Neural crest cell (in vitro differentiated cells): ENCODE measurements around the gene ABAT. TPM values are rescaled to one million over a fixed set of nuclear protein-coding genes. Genes with fewer than 3 reads are reported as not detected.
A peak's percentile ranks its signal among the peaks of the same experiment; 100 is the strongest.

Experiments
- DNase-seq: peaks from one replicate; pipeline ENCODE4 v3.0.0; 2021; ENCODE audit warnings: low read depth, mixed read lengths, low spot score
- H3K27ac Mint-ChIP-seq: one replicate; pipeline ENCODE4 v1.8.0; 2021; ENCODE audit warnings: mild to moderate bottlenecking, mixed read lengths; ENCODE audit not compliant: unreplicated experiment
- H3K27me3 Mint-ChIP-seq: 2 replicates; pipeline ENCODE4 v1.8.0; 2021; ENCODE audit warnings: low read depth, mild to moderate bottlenecking, mixed read lengths
- H3K36me3 Mint-ChIP-seq: 2 replicates; pipeline ENCODE4 v1.8.0; 2021; ENCODE audit warnings: low read depth, mild to moderate bottlenecking, mixed read lengths
- H3K4me1 Mint-ChIP-seq: 2 replicates; pipeline ENCODE4 v1.8.0; 2021; ENCODE audit warnings: mixed read lengths
- H3K4me3 Mint-ChIP-seq: one replicate; pipeline ENCODE4 v1.8.0; 2021; ENCODE audit warnings: mild to moderate bottlenecking, mixed read lengths
- H3K9me3 Mint-ChIP-seq: 2 replicates; pipeline ENCODE4 v1.8.0; 2021; ENCODE audit warnings: mixed read lengths
- total RNA-seq: library from RNA; stranded (reverse); gene quantifications from 2 replicates; pipeline ENCODE4 v1.2.1, GENCODE V29; 2021
- TF ChIP-seq, protein P1 (sequence below): fragments of 200-600 bp; sonication (generic); conservative IDR thresholded peaks from 2 replicates; pipeline ENCODE4 v1.5.0; 2021; ENCODE audit warnings: antibody characterized with exemption, mild to moderate bottlenecking

The ABAT gene
- total RNA-seq, 1 donor from 2014 or later = 35.2 TPM

DNA sequence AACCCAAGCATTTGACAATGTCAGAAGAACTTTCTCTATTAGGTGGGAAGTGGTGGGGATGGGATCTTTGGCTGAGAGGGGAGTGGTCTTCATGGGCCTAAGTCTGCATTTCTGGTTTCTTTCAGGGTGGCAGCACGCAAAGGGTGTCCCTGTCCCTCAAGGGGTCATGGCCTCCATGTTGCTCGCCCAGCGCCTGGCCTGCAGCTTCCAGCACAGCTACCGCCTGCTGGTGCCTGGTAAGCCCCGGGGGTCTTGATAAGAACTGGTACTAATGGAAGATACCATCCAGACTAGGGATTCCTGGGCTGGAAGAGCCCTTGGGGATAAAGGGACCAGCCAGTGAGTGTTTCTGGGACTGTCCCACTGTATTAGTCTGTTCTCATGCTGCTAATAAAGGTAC is 61.2 kb downstream of the ABAT start:
- DNase-seq = no peak
- TF ChIP-seq, protein P1, sequence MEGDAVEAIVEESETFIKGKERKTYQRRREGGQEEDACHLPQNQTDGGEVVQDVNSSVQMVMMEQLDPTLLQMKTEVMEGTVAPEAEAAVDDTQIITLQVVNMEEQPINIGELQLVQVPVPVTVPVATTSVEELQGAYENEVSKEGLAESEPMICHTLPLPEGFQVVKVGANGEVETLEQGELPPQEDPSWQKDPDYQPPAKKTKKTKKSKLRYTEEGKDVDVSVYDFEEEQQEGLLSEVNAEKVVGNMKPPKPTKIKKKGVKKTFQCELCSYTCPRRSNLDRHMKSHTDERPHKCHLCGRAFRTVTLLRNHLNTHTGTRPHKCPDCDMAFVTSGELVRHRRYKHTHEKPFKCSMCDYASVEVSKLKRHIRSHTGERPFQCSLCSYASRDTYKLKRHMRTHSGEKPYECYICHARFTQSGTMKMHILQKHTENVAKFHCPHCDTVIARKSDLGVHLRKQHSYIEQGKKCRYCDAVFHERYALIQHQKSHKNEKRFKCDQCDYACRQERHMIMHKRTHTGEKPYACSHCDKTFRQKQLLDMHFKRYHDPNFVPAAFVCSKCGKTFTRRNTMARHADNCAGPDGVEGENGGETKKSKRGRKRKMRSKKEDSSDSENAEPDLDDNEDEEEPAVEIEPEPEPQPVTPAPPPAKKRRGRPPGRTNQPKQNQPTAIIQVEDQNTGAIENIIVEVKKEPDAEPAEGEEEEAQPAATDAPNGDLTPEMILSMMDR = no peak
- no peaks in the 10 kb centered on the region for H3K27me3 Mint-ChIP-seq
- no peak overlapping the region for H3K4me3 Mint-ChIP-seq
- H3K9me3 Mint-ChIP-seq = peaks cover 3% of the 10 kb centered on the region
- no peak overlapping the region for H3K27ac Mint-ChIP-seq
- H3K4me1 Mint-ChIP-seq = peaks cover 8% of the 10 kb centered on the region
- peaks cover 25% of the 10 kb centered on the region for H3K36me3 Mint-ChIP-seq

DNA sequence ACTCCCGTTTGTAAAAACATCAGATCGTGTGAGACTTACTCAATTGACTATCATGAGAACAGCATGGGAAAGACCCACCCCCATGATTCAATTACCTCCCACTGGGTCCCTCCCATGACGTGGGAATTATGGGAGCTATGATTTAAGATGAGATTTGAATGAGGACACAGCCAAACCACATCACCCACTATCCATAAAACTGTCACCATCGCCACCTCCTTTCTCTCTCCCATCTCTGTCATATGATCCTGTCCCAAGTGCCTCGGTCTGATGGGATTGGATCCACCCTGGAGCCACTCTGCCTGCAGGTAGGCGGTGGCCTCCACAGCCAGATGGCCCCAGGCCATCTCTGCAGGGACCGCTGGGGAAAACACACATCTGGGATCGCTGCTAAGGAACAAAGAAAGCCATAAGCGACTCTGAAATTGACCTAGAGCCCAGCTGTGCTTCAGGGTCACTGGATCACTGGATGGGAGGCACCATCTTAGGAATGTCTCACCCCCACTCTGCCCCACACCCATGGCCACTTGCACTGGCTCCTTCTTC is 61.8 kb downstream of the ABAT start:
- peaks cover 3% of the 10 kb centered on the region for H3K9me3 Mint-ChIP-seq
- H3K36me3 Mint-ChIP-seq = peaks cover 24% of the 10 kb centered on the region
- H3K27ac Mint-ChIP-seq = peak overlapping the region; percentile 83
- no peak overlapping the region for H3K4me3 Mint-ChIP-seq
- no peaks in the 10 kb centered on the region for H3K27me3 Mint-ChIP-seq
- no peak for DNase-seq
- peaks cover 15% of the 10 kb centered on the region for H3K4me1 Mint-ChIP-seq
- TF ChIP-seq, protein P1 = no peak

DNA sequence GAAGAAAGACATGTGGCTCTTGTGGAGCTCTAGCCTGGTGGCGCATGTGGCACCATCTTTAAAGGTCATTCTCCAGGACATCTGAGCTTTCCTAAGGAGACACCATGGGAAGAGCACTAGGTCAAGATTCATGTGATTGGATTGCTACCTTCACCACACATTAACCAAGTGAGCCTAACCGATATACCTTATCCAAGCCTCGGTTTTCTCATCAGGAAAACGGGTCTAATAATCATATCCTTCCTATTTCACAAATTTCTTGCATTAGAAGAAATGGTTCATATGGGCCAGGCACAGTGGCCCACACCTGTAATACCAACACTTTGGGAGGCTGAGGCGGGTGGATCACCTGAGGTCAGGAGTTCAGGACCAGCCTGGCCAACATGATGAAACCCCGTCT is 64.7 kb downstream of the ABAT start:
- TF ChIP-seq, protein P1 = no peak
- H3K27ac Mint-ChIP-seq = no peak overlapping the region
- no peaks in the 10 kb centered on the region for H3K9me3 Mint-ChIP-seq
- no peak overlapping the region for H3K4me3 Mint-ChIP-seq
- H3K4me1 Mint-ChIP-seq = peaks cover 15% of the 10 kb centered on the region
- H3K27me3 Mint-ChIP-seq = no peaks in the 10 kb centered on the region
- peaks cover 22% of the 10 kb centered on the region for H3K36me3 Mint-ChIP-seq
- no peak for DNase-seq

DNA sequence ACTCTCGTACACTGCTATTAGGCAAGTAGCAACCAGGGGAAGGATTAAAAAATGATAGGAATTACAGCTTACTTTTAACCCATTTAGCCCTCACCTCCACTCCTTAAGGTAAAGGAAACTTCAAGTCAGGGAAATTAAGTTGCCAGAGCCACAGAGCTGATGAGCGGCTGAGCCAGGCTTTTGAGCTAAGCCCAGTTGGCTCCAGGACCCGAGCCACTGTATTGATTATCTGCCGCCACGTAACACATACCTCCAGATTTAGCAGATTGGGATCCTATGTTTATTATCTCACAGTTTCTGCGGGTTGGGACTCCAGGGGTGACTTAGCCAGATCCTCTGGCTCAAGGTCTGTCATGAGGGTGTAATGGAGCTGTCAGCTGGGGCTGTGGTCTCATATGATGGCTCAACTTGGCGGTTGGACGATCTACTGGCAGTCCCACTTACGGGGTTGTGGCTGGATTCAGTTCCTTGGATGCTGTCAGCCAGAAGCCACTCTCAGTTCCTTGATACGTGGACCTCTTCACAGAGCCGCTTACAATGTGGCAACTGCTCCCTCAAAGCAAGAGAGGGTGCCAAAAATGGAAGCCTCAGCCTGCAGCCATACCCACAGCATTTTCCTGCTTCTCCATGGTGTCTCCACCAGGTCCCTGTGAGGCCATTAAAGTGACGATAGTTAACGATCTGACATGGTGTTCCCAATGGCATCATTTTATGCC is 65.7 kb downstream of the ABAT start:
- no peak overlapping the region for H3K27ac Mint-ChIP-seq
- no peak for DNase-seq

DNA sequence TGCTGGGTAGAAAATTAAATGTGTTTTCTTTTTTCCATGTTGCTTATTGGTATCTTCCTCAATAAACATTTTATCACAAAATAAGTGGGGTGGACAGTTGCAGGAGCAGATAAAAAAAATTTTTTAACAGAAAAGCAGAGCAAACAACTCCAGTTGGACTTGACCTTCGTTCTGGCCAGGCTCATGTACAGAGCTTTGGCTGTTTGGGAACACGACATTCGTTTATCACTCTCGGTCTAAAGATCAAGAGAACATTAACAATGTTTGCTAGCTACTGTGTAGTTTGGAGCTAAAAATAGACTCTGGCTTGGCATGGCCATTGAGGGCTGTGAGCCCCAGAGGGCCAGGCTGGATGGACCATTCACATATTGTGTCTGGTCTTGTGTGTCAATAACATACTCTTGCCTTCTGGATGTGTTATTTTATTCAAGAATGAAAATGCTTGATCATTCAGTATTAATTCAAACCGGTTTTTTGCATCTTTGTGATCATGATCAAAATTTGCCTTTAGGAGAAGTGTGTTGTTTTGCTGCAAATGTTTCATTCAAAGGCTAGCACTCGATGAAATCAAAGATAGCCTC is 66.4 kb downstream of the ABAT start:
- H3K4me3 Mint-ChIP-seq = no peak overlapping the region
- peaks cover 17% of the 10 kb centered on the region for H3K36me3 Mint-ChIP-seq
- TF ChIP-seq, protein P1 = no peak
- H3K27ac Mint-ChIP-seq = no peak overlapping the region
- peaks cover 15% of the 10 kb centered on the region for H3K4me1 Mint-ChIP-seq
- H3K27me3 Mint-ChIP-seq = no peaks in the 10 kb centered on the region
- DNase-seq = no peak
- H3K9me3 Mint-ChIP-seq = no peaks in the 10 kb centered on the region

More for the DNA sequence above, 65.7 kb downstream of the ABAT start:
- TF ChIP-seq, protein P1 = no peak
- H3K4me3 Mint-ChIP-seq = no peak overlapping the region
- H3K9me3 Mint-ChIP-seq = no peaks in the 10 kb centered on the region
- H3K36me3 Mint-ChIP-seq = peaks cover 22% of the 10 kb centered on the region
- peaks cover 15% of the 10 kb centered on the region for H3K4me1 Mint-ChIP-seq
- H3K27me3 Mint-ChIP-seq = no peaks in the 10 kb centered on the region
